ENCODE measurements around the gene SPCS3.

Gene SPCS3

GRCh38 chr4:176300565-176300964, 19.2 kb upstream of the SPCS3 start:
- TF ChIP-seq FOXP2 (optimal IDR thresholded peaks at IDR 0.05; ENCODE audit: borderline replicate concordance, extremely low read depth, extremely low read length, insufficient read depth) (no peak), REST (IDR thresholded peaks at IDR 0.05; ENCODE audit: insufficient read depth in 1 of 2, low read depth in 2 of 2, low read length in 2 of 2) (no peak), SIN3A (IDR thresholded peaks at IDR 0.05; ENCODE audit: borderline replicate concordance, insufficient read depth, low read length) (no peak), TAF1 (IDR thresholded peaks at IDR 0.05; ENCODE audit: borderline replicate concordance, insufficient read depth, low read length) (no peak), POLR2AphosphoS5 (IDR thresholded peaks at IDR 0.05; ENCODE audit: low read depth, low read length) (no peak)

GRCh38 chr4:176302283-176303275, 17.2 kb upstream of the SPCS3 start:
- TF ChIP-seq REST (IDR thresholded peaks at IDR 0.05; ENCODE audit: insufficient read depth in 1 of 2, low read depth in 2 of 2, low read length in 2 of 2) (no peak), SIN3A (IDR thresholded peaks at IDR 0.05; ENCODE audit: borderline replicate concordance, insufficient read depth, low read length) (no peak), FOXP2 (optimal IDR thresholded peaks at IDR 0.05; ENCODE audit: borderline replicate concordance, extremely low read depth, extremely low read length, insufficient read depth) (no peak), TAF1 (IDR thresholded peaks at IDR 0.05; ENCODE audit: borderline replicate concordance, insufficient read depth, low read length) (no peak), POLR2AphosphoS5 (IDR thresholded peaks at IDR 0.05; ENCODE audit: low read depth, low read length) (no peak)

GRCh38 chr4:176303938-176304337, 15.8 kb upstream of the SPCS3 start:
- no peak for TF ChIP-seq FOXP2 (optimal IDR thresholded peaks at IDR 0.05; ENCODE audit: borderline replicate concordance, extremely low read depth, extremely low read length, insufficient read depth)

DNA sequence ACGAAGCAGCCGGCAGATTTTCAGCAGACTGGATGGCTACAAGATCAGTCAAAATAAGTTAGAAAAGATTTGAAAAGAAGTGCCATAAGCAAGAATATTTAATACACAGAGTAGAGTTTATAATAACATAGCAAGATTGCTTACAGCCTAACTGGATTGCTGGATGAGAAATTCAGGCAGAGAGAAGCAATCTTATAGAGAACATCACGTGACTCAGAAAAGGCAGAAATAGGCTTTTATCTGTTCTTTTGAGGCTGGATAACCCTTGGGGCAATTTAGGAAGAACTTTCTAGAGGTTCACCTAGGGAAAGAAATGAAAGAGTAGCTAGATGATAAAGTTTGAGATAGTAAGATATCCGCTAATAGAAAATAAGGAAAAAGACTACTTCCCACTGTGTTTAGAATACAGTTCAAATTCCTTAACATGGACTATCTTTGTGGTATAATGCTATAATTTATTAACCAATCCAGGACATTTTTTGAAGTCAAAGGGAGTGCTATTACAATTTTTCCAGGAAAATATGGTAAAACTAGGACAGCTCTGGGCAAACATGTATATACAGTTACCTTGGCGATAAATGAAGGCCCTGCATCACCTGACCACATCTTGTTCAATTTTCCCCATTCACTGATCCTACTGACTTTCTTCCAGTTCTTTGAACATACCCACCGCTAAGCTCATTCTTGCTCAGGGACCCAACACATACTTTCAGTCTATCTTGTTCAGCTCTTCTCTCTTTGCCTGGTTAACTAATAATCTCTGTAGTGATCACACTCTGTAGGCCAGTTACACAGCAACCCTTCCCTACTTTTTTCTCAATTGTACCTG, 12.7 kb upstream of the SPCS3 start:
- TF ChIP-seq TAF1 (IDR thresholded peaks at IDR 0.05; ENCODE audit: borderline replicate concordance, insufficient read depth, low read length) (no peak), POLR2AphosphoS5 (IDR thresholded peaks at IDR 0.05; ENCODE audit: low read depth, low read length) (no peak), FOXP2 (optimal IDR thresholded peaks at IDR 0.05; ENCODE audit: borderline replicate concordance, extremely low read depth, extremely low read length, insufficient read depth) (no peak), SIN3A (IDR thresholded peaks at IDR 0.05; ENCODE audit: borderline replicate concordance, insufficient read depth, low read length) (no peak), REST (IDR thresholded peaks at IDR 0.05; ENCODE audit: insufficient read depth in 1 of 2, low read depth in 2 of 2, low read length in 2 of 2) (no peak)

DNA sequence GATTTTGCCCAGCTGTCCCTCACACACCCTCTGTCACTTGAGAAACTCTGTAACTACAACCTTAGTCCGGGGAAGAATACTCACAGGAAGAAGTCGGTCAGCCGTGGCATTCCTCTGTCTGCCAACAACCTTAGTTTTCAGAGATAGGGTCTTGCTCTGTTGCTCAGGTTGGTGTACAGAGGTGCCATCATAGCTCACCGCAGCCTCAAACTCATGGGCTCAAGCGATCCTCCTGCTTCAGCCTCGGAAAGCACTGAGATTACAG, 12.2 kb upstream of the SPCS3 start:
- TF ChIP-seq POLR2AphosphoS5 (IDR thresholded peaks at IDR 0.05; ENCODE audit: low read depth, low read length) (no peak), REST (IDR thresholded peaks at IDR 0.05; ENCODE audit: insufficient read depth in 1 of 2, low read depth in 2 of 2, low read length in 2 of 2) (no peak), SIN3A (IDR thresholded peaks at IDR 0.05; ENCODE audit: borderline replicate concordance, insufficient read depth, low read length) (no peak), TAF1 (IDR thresholded peaks at IDR 0.05; ENCODE audit: borderline replicate concordance, insufficient read depth, low read length) (no peak), FOXP2 (optimal IDR thresholded peaks at IDR 0.05; ENCODE audit: borderline replicate concordance, extremely low read depth, extremely low read length, insufficient read depth) (no peak)
